Keratinocyte (primary cell): ENCODE results near the gene STRN. TPM values are rescaled to one million over a fixed set of nuclear protein-coding genes. Genes with fewer than 3 reads are reported as not detected.

Experiments used
- DNase-seq: peaks from one replicate; pipeline ENCODE4 v3.0.0-alpha.2; 2011; ENCODE audit warnings: low read depth, missing footprints, low spot score
- FAIRE-seq: peaks from 2 replicates; lab custom pipeline; 2011; peaks lifted over from hg19 to GRCh38; lab: Jason Lieb, UNC
- H2AFZ ChIP-seq: 2 replicates; pipeline ENCODE4 v1.6.0; 2012; ENCODE audit warnings: low read length, control low read depth, inconsistent platforms; ENCODE audit not compliant: control insufficient read depth
- H3K27ac ChIP-seq: 2 replicates; pipeline ENCODE4 v1.5.1; 2011; ENCODE audit warnings: low read length; ENCODE audit not compliant: control insufficient read depth, insufficient read depth
- H3K27me3 ChIP-seq: 3 replicates; pipeline ENCODE4 v1.6.0; 2011; ENCODE audit warnings: low read length; ENCODE audit not compliant: control insufficient read depth, insufficient read depth; ENCODE audit errors: extremely low read depth
- H3K36me3 ChIP-seq, 2 experiments: 2 replicates in 1 of 2; 3 replicates in 1 of 2; pipeline ENCODE4 v1.5.1; 2011; ENCODE audit warnings: low read length in 2 of 2, mild to moderate bottlenecking in 1 of 2; ENCODE audit not compliant: control insufficient read depth in 2 of 2, insufficient read depth in 2 of 2; ENCODE audit errors: extremely low read depth in 1 of 2
- H3K4me1 ChIP-seq: 3 replicates; pipeline ENCODE4 v1.5.1; 2011; ENCODE audit warnings: low read length; ENCODE audit not compliant: control insufficient read depth, insufficient read depth; ENCODE audit errors: extremely low read depth
- H3K4me2 ChIP-seq: 3 replicates; pipeline ENCODE4 v1.6.0; 2011; ENCODE audit warnings: low read depth, low read length; ENCODE audit not compliant: control insufficient read depth, insufficient read depth; ENCODE audit errors: extremely low read depth
- H3K4me3 ChIP-seq, 3 experiments: fragments of 200-600 bp in 1 of 3; sonication (generic) in 1 of 3; 2 replicates in 2 of 3; 3 replicates in 1 of 3; pipeline ENCODE4 v1.5.1; 2011 to 2016; ENCODE audit warnings: low read length in 3 of 3, mild to moderate bottlenecking in 3 of 3, control low read depth in 2 of 3, inconsistent platforms in 1 of 3, low read depth in 1 of 3, mixed read lengths in 1 of 3, mixed run types in 1 of 3, moderate library complexity in 1 of 3; ENCODE audit not compliant: control insufficient read depth in 2 of 3, insufficient read depth in 2 of 3; ENCODE audit errors: extremely low read depth in 1 of 3
- H3K79me2 ChIP-seq: 2 replicates; pipeline ENCODE4 v1.6.0; 2012; ENCODE audit warnings: low read length; ENCODE audit not compliant: control insufficient read depth, insufficient read depth
- H3K9ac ChIP-seq: 3 replicates; pipeline ENCODE4 v1.6.0; 2011; ENCODE audit warnings: low read length; ENCODE audit not compliant: control insufficient read depth, insufficient read depth; ENCODE audit errors: extremely low read depth
- H3K9me1 ChIP-seq: 3 replicates; pipeline ENCODE4 v1.6.0; 2011; ENCODE audit warnings: low read length; ENCODE audit not compliant: control insufficient read depth, insufficient read depth; ENCODE audit errors: extremely low read depth
- H3K9me3 ChIP-seq: 2 replicates; pipeline ENCODE4 v1.5.1; 2012; ENCODE audit warnings: low read depth, low read length; ENCODE audit not compliant: control insufficient read depth
- H4K20me1 ChIP-seq: 3 replicates; pipeline ENCODE4 v1.6.0; 2011; ENCODE audit warnings: low read length; ENCODE audit not compliant: control insufficient read depth, insufficient read depth; ENCODE audit errors: extremely low read depth
- EZH2 ChIP-seq: IDR thresholded peaks from one replicate; pipeline ENCODE4 v1.6.1; 2012; ENCODE audit warnings: inconsistent platforms, mild to moderate bottlenecking, low read length, moderate library complexity
- dilution Hi-C: fragments of 300-500 bp; cut with MboI; formaldehyde crosslinking; loops from one replicate; pipeline ENCODE4 v1.7.0; 2020; ENCODE audit warnings: low sequenced_read_pairs; ENCODE audit not compliant: extremely low pct_ligation_motif_present
- polyA plus RNA-seq, 5 experiments: library from polyadenylated mRNA; depleted of rRNA in 3 of 5; stranded (reverse) in 3 of 5; stranded (forward) in 1 of 5; unstranded in 1 of 5; fragments of >200 nt; gene quantifications; 1 replicate in 1 of 5; 2 replicates in 3 of 5; 3 replicates in 1 of 5; pipeline versions ENCODE4 v1.2.1 to v1.2.3, GENCODE V29; 2011 to 2012; ENCODE audit warnings: missing spikeins in 2 of 5, low read depth in 1 of 5, low replicate concordance in 1 of 5
- TF ChIP-seq, protein P1 (sequence below), 3 experiments: IDR thresholded peaks in 1 of 3; conservative IDR thresholded peaks in 1 of 3; optimal IDR thresholded peaks in 1 of 3; 2 replicates in 2 of 3; 3 replicates in 1 of 3; pipeline versions ENCODE3 to v1.5.1; 2011; ENCODE audit warnings: low read length in 3 of 3, mild to moderate bottlenecking in 3 of 3, moderate library complexity in 2 of 3, control low read depth in 1 of 3, inconsistent platforms in 1 of 3; ENCODE audit not compliant: insufficient read depth in 2 of 3; ENCODE audit errors: extremely low read depth in 1 of 3

Gene STRN
- polyA plus RNA-seq, 1 donor (not counting 4 experiments of a cell fraction or from before 2014, with no cell fraction given): 29.3 TPM

DNA sequence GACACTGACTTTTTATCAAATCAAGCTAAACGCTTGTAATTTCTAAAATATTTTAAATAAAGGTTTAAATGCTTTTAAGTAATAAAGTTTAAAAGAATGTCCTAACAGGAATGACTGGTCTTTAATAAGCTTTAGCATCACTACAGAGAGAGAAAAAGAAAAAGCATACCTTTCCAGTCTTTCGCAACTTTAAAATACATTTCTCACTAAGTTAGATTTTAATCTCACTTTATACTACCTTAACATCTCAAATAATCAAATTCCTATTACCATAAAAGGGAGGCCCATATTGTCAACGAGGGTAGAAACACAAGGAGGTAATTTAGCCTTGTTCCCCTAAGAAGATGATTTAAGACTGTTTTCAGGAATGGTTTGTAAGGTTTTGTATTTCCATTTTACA lies 80.7 kb downstream of the STRN start:
- Histone ChIP-seq H3K79me2 (no peaks in the 10 kb centered on the region), H3K4me1 (peaks cover 9% of the 10 kb centered on the region), H3K4me3 (no peak overlapping the region), H3K36me3 (peaks cover 0 to 8% of the 10 kb centered on the region in 2 experiments), H3K9me3 (no peaks in the 10 kb centered on the region), H3K27me3 (no peaks in the 10 kb centered on the region), H3K4me2 (no peak overlapping the region), H2AFZ (no peak overlapping the region), H3K27ac (no peak overlapping the region), H4K20me1 (no peaks in the 10 kb centered on the region), H3K9ac (no peak overlapping the region), H3K9me1 (no peaks in the 10 kb centered on the region)
- no peak for DNase-seq
- no peak for FAIRE-seq
- dilution Hi-C loops: no loop called here
- TF ChIP-seq, protein P1, sequence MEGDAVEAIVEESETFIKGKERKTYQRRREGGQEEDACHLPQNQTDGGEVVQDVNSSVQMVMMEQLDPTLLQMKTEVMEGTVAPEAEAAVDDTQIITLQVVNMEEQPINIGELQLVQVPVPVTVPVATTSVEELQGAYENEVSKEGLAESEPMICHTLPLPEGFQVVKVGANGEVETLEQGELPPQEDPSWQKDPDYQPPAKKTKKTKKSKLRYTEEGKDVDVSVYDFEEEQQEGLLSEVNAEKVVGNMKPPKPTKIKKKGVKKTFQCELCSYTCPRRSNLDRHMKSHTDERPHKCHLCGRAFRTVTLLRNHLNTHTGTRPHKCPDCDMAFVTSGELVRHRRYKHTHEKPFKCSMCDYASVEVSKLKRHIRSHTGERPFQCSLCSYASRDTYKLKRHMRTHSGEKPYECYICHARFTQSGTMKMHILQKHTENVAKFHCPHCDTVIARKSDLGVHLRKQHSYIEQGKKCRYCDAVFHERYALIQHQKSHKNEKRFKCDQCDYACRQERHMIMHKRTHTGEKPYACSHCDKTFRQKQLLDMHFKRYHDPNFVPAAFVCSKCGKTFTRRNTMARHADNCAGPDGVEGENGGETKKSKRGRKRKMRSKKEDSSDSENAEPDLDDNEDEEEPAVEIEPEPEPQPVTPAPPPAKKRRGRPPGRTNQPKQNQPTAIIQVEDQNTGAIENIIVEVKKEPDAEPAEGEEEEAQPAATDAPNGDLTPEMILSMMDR (optimal IDR thresholded peaks at IDR 0.05 in 1 of 3, IDR thresholded peaks at IDR 0.05 in 1 of 3, conservative IDR thresholded peaks at IDR 0.05 in 1 of 3; ENCODE audit: extremely low read depth in 1 of 3, insufficient read depth in 2 of 3, low read length in 3 of 3): no peak
- no peak for TF ChIP-seq EZH2

GRCh38 chr2:36882532-36882931 lies 83.8 kb downstream of the STRN start:
- no peaks in the 10 kb centered on the region for H3K79me2 ChIP-seq
- H3K36me3 ChIP-seq: peaks cover 0 to 6% of the 10 kb centered on the region in 2 experiments
- H2AFZ ChIP-seq: no peak overlapping the region
- H4K20me1 ChIP-seq: no peaks in the 10 kb centered on the region
- TF ChIP-seq EZH2: no peak
- TF ChIP-seq, protein P1 (optimal IDR thresholded peaks at IDR 0.05 in 1 of 3, IDR thresholded peaks at IDR 0.05 in 1 of 3, conservative IDR thresholded peaks at IDR 0.05 in 1 of 3; ENCODE audit: extremely low read depth in 1 of 3, insufficient read depth in 2 of 3, low read length in 3 of 3): no peak
- no peaks in the 10 kb centered on the region for H3K27me3 ChIP-seq
- no peaks in the 10 kb centered on the region for H3K4me1 ChIP-seq
- dilution Hi-C loops: no loop called here
- no peak for FAIRE-seq
- no peak overlapping the region for H3K27ac ChIP-seq
- H3K4me2 ChIP-seq: no peak overlapping the region
- H3K9ac ChIP-seq: no peak overlapping the region
- no peaks in the 10 kb centered on the region for H3K9me3 ChIP-seq
- no peak overlapping the region for H3K4me3 ChIP-seq
- no peak for DNase-seq
- no peaks in the 10 kb centered on the region for H3K9me1 ChIP-seq
